ENCODE data around the gene GTF3C5.
"Not testable (repeated sequence)": the region's sequence is repeated elsewhere in the genome, so short reads cannot be mapped to it uniquely, and the experiment has no call there.

Gene GTF3C5

DNA sequence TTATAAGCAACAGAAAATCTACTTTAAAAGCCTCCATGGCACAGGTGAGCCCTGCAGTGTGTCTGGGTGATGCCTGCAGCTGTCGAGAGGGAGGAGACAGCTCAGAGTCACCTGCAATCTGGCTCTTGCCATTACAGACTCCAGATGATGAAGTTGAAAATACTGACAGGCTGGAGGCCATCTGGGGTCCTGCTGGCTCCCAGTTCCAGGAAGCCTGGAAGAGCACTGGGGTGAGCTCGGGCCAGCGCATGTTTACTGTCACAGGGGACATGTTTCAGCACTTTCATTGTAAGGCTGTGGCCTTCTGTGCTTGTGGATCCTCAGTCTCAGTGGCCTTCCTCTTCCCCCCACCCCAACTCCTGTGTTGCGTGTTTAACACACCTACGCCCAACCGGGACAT lies 59.4 kb downstream of the GTF3C5 start:
- DNase-seq (ENCODE audit: low read depth): no peak
- TF ChIP-seq, protein P1, sequence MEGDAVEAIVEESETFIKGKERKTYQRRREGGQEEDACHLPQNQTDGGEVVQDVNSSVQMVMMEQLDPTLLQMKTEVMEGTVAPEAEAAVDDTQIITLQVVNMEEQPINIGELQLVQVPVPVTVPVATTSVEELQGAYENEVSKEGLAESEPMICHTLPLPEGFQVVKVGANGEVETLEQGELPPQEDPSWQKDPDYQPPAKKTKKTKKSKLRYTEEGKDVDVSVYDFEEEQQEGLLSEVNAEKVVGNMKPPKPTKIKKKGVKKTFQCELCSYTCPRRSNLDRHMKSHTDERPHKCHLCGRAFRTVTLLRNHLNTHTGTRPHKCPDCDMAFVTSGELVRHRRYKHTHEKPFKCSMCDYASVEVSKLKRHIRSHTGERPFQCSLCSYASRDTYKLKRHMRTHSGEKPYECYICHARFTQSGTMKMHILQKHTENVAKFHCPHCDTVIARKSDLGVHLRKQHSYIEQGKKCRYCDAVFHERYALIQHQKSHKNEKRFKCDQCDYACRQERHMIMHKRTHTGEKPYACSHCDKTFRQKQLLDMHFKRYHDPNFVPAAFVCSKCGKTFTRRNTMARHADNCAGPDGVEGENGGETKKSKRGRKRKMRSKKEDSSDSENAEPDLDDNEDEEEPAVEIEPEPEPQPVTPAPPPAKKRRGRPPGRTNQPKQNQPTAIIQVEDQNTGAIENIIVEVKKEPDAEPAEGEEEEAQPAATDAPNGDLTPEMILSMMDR (IDR thresholded peaks at IDR 0.05; ENCODE audit: low read depth, low read length): no peak
- TF ChIP-seq, protein P2, sequence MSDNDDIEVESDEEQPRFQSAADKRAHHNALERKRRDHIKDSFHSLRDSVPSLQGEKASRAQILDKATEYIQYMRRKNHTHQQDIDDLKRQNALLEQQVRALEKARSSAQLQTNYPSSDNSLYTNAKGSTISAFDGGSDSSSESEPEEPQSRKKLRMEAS (IDR thresholded peaks at IDR 0.05; ENCODE audit: low read depth, low read length): no peak
- no peak for TF ChIP-seq MYC (IDR thresholded peaks at IDR 0.05; ENCODE audit: low read depth, low read length)
- no peak for TF ChIP-seq POLR2A (IDR thresholded peaks at IDR 0.05; ENCODE audit: extremely low read depth, insufficient read length)
- H3K4me3 ChIP-seq (ENCODE audit: low read depth, low read length): no peak overlapping the region

- no peak for DNase-seq (ENCODE audit: low read depth)
- TF ChIP-seq POLR2A (IDR thresholded peaks at IDR 0.05; ENCODE audit: extremely low read depth, insufficient read length) (no peak), MYC (IDR thresholded peaks at IDR 0.05; ENCODE audit: low read depth, low read length) (no peak)
- TF ChIP-seq, protein P2 (IDR thresholded peaks at IDR 0.05; ENCODE audit: low read depth, low read length): no peak
- TF ChIP-seq, protein P1 (IDR thresholded peaks at IDR 0.05; ENCODE audit: low read depth, low read length): no peak
- no peak overlapping the region for H3K4me3 ChIP-seq (ENCODE audit: low read depth, low read length)
Observed at GRCh38 chr9:133090752-133091385, 60.1 kb downstream of the GTF3C5 start.

- not testable (repeated sequence) for DNase-seq (ENCODE audit: low read depth); H3K4me3 ChIP-seq (ENCODE audit: low read depth, low read length)
Observed at GRCh38 chr9:133094351-133094750, 63.6 kb downstream of the GTF3C5 start.

DNA sequence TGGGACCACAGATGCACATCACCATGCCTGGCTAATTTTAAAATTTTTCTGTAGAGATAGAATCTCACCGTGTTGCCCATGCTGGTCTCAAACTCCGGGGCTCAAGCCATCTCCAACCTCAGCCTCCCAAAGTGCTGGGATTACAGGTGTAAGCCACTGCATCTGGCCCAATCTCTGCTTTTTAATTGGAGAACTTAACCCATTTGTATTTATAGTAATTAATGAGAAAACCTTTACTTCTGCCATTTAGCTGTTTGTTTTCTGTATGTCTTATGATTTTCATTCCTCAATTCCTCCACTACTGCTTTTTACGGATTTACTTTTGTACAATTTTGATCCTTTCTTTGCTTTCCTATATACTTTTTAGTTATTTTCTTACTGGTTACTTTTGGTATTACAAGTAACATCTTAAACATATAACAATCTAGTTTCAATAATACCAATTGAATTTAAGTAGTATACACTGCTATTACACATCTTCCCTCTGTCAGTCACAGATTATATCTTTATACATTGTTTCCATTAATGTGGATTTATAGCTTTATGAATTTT lies 64.1 kb downstream of the GTF3C5 start:
- H3K4me3 ChIP-seq (ENCODE audit: low read depth, low read length): no peak overlapping the region
- DNase-seq (ENCODE audit: low read depth): no peak
- TF ChIP-seq, protein P1 (IDR thresholded peaks at IDR 0.05; ENCODE audit: low read depth, low read length): no peak
- no peak for TF ChIP-seq MYC (IDR thresholded peaks at IDR 0.05; ENCODE audit: low read depth, low read length)
- no peak for TF ChIP-seq POLR2A (IDR thresholded peaks at IDR 0.05; ENCODE audit: extremely low read depth, insufficient read length)
- TF ChIP-seq, protein P2 (IDR thresholded peaks at IDR 0.05; ENCODE audit: low read depth, low read length): no peak

GRCh38 chr9:133098104-133098754 lies 67.4 kb downstream of the GTF3C5 start:
- no peak for DNase-seq (ENCODE audit: low read depth)
- H3K4me3 ChIP-seq (ENCODE audit: low read depth, low read length): no peak overlapping the region
- TF ChIP-seq, protein P2 (IDR thresholded peaks at IDR 0.05; ENCODE audit: low read depth, low read length): no peak
- TF ChIP-seq POLR2A (IDR thresholded peaks at IDR 0.05; ENCODE audit: extremely low read depth, insufficient read length) (no peak), MYC (IDR thresholded peaks at IDR 0.05; ENCODE audit: low read depth, low read length) (no peak)

DNA sequence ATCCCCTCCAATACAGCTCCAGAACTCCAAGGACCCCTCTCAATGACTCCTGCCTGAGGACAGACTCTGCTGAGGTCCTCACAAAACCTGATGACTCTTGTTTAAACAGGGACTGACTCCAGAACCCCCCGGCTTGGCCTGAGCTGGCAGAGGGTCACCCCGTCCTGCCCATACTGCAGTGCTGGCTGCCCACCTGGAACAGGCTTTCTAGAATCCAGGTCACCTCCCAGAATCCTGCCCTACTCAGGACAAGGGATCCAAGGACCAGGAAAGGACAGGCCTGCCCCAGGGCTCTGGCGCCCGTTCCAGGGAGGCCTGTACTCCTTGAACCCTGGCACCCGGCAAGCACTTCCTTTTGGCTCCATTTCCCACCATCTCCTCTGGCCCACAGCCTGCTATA lies 68.1 kb downstream of the GTF3C5 start:
- DNase-seq (ENCODE audit: low read depth): no peak
- TF ChIP-seq, protein P1 (IDR thresholded peaks at IDR 0.05; ENCODE audit: low read depth, low read length): no peak
- TF ChIP-seq MYC (IDR thresholded peaks at IDR 0.05; ENCODE audit: low read depth, low read length) (no peak), POLR2A (IDR thresholded peaks at IDR 0.05; ENCODE audit: extremely low read depth, insufficient read length) (no peak)
- TF ChIP-seq, protein P2 (IDR thresholded peaks at IDR 0.05; ENCODE audit: low read depth, low read length): no peak
- no peak overlapping the region for H3K4me3 ChIP-seq (ENCODE audit: low read depth, low read length)
